T47D (cell line): Measurements from ENCODE around the gene DPYD.
"Not testable (repeated sequence)": the region's sequence is repeated elsewhere in the genome, so short reads cannot be mapped to it uniquely, and the experiment has no call there.

ENCODE experiments used
- DNase-seq, 2 experiments: peaks; one replicate each; pipeline versions ENCODE4 v3.0.0 to v3.0.0-alpha.2; 2011 to 2012; ENCODE audit warnings: low read depth in 1 of 2, low spot score in 1 of 2
- JUND ChIP-seq: IDR thresholded peaks from 2 replicates; pipeline ENCODE4 v1.6.1; 2012; ENCODE audit warnings: low read depth
- in situ Hi-C: cut with HindIII; loops from 2 replicates; pipeline ENCODE4 v1.10.0; 2016; ENCODE audit warnings: low sequenced_read_pairs, low pct_unique_long_range_greater_than_20kb

DPYD gene

GRCh38 chr1:97247196-97247595 is 673.6 kb downstream of the DPYD start:
- DNase-seq: no peak
- no peak for TF ChIP-seq JUND
- in situ Hi-C loops: no loop called here

- in situ Hi-C loops: no loop called here
- no peak for DNase-seq
- TF ChIP-seq JUND: no peak
These were observed 675.2 kb downstream of the DPYD start for GRCh38 chr1:97245682-97246081.

DNA sequence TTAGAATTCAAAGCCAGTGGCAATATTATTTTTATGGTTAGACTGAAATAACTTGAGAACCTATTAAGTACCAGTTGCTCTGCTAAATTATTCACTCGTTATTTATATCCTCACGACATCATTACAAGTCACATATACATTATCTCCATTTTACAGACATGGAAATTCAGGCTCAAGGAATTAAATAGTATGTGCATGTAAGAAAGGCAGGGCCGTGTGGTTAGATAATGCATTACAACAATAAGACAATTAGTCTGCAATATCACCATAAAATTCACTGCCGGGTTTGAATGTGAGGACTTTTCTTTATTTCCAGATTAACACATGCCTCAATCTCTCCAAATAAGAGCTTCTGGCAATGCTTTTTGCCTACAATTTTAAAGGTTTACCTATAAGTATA is 675.8 kb downstream of the DPYD start:
- no peak for DNase-seq
- TF ChIP-seq JUND: no peak
- in situ Hi-C loops: no loop called here

DNA sequence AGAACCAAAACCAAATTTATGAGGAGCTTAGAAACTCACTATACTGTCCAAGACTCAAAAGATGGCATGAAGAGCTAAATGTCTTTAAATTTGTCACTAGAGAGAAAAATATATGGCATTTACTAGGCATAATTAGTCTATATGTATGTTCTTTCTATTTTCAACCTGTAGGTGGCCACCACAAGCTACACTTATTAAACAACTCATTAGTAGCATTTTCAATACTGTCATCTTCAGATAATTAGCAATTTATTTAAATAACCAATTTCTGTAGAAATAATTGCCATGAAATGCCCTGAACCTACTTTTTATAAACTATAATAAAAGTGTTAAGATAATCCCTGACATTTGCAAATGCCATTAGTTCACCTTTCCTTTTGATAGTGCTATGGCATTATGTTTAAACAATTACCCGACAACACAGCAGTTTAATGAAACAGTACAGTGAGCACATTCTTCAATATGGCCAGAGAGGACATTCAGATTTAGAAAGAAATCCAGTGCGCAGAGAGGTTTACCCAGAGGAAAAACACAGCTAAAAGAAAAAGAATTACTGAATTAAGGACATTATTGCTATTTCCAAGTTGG is 676.8 kb downstream of the DPYD start:
- in situ Hi-C loops: no loop called here
- TF ChIP-seq JUND: no peak
- DNase-seq: peak; percentile 0 to 20

DNA sequence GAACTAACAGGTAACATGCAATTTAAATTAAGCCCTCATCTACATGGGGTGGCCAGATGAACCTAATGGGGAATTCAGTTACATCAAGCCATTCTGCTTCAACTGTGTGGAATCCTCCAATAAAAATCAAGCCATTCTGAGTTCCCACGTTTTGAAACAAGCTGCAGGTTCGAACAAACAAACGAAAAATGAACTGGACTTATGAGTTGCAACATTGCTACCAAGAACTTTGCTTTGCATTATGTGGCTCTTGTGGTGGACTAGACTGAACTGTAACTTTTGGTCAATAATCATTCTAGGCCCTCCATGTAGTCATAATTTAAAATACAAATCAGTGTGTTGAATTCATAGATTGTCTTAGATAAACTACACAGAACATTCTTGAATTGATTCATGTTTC is 682.0 kb downstream of the DPYD start:
- no peak for DNase-seq
- in situ Hi-C loops: no loop called here
- no peak for TF ChIP-seq JUND

- DNase-seq, in situ Hi-C loops: not testable (repeated sequence)
These were observed 689.5 kb downstream of the DPYD start for GRCh38 chr1:97231354-97231753.

GRCh38 chr1:97212671-97213070 is 708.2 kb downstream of the DPYD start:
- no peak for DNase-seq
- in situ Hi-C loops: no loop called here
- no peak for TF ChIP-seq JUND

DNA sequence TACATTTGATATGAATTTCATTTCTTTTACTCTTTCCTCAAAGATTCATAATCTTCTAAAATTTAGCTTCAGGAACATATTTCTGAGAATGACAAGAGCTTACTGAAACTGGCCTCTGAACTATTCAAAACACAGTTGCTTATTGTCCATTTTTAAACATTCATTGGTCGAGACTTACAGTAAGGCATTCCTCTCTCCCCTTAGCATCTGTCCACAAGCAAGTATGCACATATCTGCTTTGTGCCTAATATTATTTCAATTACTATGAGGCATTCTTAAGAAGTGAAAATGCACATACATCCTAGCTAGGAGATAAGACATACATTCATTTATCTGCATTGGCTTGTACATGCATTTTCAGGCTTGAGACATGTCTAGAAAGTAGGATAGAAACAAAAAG is 710.5 kb downstream of the DPYD start:
- in situ Hi-C loops: no loop called here
- DNase-seq: no peak
- no peak for TF ChIP-seq JUND

DNA sequence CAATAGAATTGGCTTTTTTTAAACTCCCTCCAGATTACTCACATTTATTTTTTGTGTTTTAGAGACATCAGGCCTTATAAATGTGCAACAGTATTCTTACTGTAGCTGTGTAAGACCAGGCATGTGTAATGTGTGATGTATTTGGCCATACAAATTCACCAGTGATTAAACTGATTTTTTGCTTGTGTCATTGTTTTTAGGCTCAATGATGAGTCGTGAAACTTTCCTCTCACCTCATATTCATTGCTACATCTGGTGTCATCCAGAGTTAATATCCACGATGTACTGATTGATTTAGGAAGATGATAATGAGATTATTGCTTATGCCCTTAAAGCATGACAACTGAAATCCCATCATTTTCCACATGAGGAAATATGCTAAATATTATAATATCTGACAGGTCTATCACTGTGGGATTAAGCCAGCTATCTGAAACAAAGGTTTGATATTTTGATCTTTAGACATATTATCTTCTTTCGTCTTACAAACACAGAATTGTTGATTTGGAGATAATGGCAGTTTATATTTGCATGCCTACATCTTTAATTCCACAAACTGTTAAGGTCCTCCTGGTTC is 711.4 kb downstream of the DPYD start:
- no peak for TF ChIP-seq JUND
- no peak for DNase-seq
- in situ Hi-C loops: no loop called here

GRCh38 chr1:97207868-97208267 is 713.0 kb downstream of the DPYD start:
- no peak for TF ChIP-seq JUND
- in situ Hi-C loops: no loop called here
- no peak for DNase-seq

DNA sequence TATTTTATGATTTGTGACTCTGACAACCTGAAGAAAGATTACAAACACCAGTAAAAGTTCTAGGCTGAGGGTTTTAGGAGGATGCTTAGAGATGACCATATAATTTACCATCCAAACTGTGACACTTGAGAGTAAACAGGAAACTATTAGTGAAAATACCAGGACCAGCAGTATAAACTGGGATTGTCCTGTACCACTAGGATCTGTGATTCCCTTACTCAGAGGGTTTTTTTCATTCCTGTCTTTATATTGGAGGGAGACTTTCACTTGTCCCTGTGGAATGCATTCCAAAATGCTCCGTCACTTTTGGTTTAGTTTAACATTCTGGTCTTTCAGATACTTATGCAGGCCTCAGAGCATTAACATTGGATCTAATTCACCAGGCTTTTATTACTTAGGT is 716.4 kb downstream of the DPYD start:
- DNase-seq: no peak
- in situ Hi-C loops: no loop called here
- no peak for TF ChIP-seq JUND

DNA sequence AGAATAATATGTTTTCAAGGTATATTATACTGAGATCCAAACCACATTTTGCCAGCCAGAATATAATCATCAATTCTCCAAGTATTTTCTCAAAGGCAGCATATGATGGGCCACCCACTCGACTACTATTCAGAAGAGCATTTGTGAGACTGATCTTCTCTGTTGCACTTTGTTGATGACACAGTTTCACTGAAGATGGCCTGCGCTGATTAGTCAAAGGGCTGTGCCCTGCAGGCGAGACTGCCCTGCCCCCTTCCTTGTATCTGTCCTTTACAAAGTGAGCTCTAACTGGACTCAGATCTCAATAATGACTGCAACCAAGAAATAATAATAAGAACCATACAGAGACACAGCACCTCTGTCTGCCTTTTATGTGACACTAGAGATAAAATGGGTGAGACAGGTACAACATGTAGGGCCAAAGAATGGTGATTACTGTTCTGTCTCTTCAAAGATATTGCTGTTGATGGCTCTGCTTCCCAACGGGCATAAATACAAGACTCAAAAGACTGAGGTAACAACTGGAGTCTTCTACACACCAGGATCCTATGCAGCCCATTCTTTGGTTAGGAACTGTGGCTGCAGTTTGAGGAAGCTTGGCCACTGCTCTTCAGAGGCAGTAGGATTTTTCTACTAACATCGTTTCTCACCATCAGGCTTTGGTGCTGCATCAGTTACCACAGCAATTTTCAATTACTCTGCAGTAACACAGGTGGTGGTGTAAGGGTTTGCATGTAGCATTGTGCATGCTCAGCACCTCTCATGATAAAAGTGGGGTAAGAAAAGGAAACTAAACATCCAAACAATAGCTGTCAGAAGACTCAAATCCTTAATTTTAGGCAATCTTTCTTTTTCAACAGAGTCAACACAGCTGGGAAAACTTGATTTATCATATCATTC is 718.1 kb downstream of the DPYD start:
- no peak for TF ChIP-seq JUND
- DNase-seq: no peak
- in situ Hi-C loops: no loop called here

DNA sequence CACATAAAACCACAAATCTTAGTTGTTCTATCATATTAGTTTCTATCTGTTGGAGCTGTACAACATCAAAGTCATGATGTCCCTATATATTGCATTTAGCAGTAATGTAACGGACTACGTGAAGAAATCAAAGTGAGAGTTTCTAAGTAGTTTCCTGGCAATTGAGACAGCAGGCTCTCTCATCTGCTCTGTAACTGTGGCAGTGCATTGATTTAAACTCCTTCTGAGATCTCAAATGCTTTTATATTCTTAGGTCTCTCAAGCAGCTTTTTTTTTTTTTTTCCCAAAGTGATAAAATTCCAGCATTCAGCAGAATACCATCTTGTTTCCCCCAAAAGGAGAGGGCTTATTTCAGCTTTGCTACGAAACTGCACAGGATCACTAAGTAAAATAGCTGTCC is 719.2 kb downstream of the DPYD start:
- no peak for DNase-seq
- no peak for TF ChIP-seq JUND
- in situ Hi-C loops: no loop called here
